Suprapubic skin (tissue), 4 donors: Measurements from ENCODE around the gene NPC1. TPM values are rescaled to one million over a fixed set of nuclear protein-coding genes. Genes with fewer than 3 reads are reported as not detected.
A peak's percentile ranks its signal among the peaks of the same experiment; 100 is the strongest.
"Not testable (repeated sequence)": the region's sequence is repeated elsewhere in the genome, so short reads cannot be mapped to it uniquely, and the experiment has no call there.

Experiments
- DNase-seq, 2 donors: peaks; one replicate each; pipeline ENCODE4 v3.0.0-alpha.2; 2019; ENCODE audit warnings: low spot score in 2 of 2
- H3K27ac ChIP-seq: fragments of 200-600 bp; sonication (generic); one replicate; pipeline ENCODE4 v1.5.1; 2019
- H3K27me3 ChIP-seq: fragments of 200-600 bp; sonication (generic); one replicate; pipeline ENCODE4 v1.5.1; 2019
- H3K36me3 ChIP-seq: fragments of 200-600 bp; sonication (generic); one replicate; pipeline ENCODE4 v1.5.1; 2019
- H3K4me1 ChIP-seq: fragments of 200-600 bp; sonication (generic); one replicate; pipeline ENCODE4 v1.5.1; 2019
- H3K4me3 ChIP-seq: fragments of 200-600 bp; sonication (generic); one replicate; pipeline ENCODE4 v1.5.1; 2019; ENCODE audit warnings: mild to moderate bottlenecking
- H3K9me3 ChIP-seq: fragments of 200-600 bp; sonication (generic); one replicate; pipeline ENCODE4 v1.5.1; 2019
- CTCF ChIP-seq, 2 donors: fragments of 200-600 bp in 1 of 2; fragments of 450-650 bp in 1 of 2; sonication (generic) in 1 of 2; IDR thresholded peaks; one replicate each; pipeline ENCODE4 v1.5.1; 2016 to 2019; ENCODE audit warnings: antibody characterized with exemption in 2 of 2, mild to moderate bottlenecking in 1 of 2, moderate library complexity in 1 of 2
- EP300 ChIP-seq: sonication (generic); formaldehyde crosslinking; IDR thresholded peaks from one replicate; pipeline ENCODE4 v1.6.1; 2017; ENCODE audit warnings: antibody characterized with exemption
- POLR2A ChIP-seq, 2 donors: fragments of 450-650 bp; IDR thresholded peaks; one replicate each; pipeline ENCODE4 v1.6.1; 2017; ENCODE audit warnings: antibody characterized with exemption in 2 of 2, mild to moderate bottlenecking in 2 of 2, moderate library complexity in 2 of 2
- POLR2AphosphoS5 ChIP-seq, 3 donors: sonication (generic); formaldehyde crosslinking; IDR thresholded peaks; one replicate each; pipeline ENCODE4 v1.6.1; 2017; ENCODE audit warnings: antibody characterized with exemption in 3 of 3
- WGBS: methylation state at CpG from one replicate; pipeline ENCODE4 v1.1.5; 2018; 5-methylcytosine and 5-hydroxymethylcytosine counted together
- total RNA-seq, 4 donors: library from RNA; depleted of rRNA; stranded (reverse); fragments of >200 nt; gene quantifications; one replicate each; pipeline ENCODE4 v1.1.0, GENCODE V29; 2016

The NPC1 gene
- total RNA-seq, 4 donors from 2014 or later: 73.5 to 132 (median 90.3) TPM

DNA sequence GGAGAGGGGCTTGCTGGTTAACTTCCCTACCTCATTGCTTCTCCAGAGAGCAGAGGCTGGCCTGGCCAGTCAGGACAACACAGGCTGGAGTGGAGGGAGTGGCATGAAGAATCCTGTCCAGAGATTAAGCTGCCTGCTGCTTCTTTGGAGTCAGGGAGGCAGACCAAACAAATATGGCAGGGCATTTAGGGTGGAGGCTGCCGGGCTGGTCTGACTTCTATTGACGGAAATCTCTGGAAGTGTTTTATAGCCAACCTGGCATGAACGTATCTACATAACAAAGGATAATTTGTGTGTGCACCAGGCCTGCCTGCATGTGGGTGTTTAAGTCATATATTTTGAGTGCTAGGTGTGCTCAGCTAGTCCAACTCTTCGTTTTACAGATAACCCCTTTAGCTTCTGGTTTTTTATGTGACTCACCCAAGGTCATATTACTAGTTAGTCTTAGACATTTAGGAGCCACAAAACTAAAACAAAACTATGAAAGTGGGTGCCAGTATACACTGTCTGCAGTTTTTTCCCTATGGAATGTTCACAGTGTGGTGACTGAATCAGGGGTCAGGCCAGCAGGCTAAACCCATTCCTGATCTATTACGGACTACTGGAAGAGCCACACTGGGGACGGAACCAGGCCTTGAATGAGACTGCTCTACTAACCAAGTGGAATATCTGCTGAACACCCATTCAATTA is 5.5 kb downstream of the NPC1 start:
- TF ChIP-seq POLR2AphosphoS5 (IDR thresholded peaks at IDR 0.05): no peak
- no peak for TF ChIP-seq EP300
- TF ChIP-seq POLR2A (IDR thresholded peaks at IDR 0.05): no peak
- Histone ChIP-seq H3K27ac (peak overlapping the region; percentile 3), H3K27me3 (no peaks in the 10 kb centered on the region), H3K9me3 (no peaks in the 10 kb centered on the region), H3K4me3 (no peak overlapping the region), H3K36me3 (peaks cover 9% of the 10 kb centered on the region), H3K4me1 (peaks cover 50% of the 10 kb centered on the region)
- no peak for DNase-seq
- WGBS: 70% methylated on average over 6 of the region's 6 CpGs

DNA sequence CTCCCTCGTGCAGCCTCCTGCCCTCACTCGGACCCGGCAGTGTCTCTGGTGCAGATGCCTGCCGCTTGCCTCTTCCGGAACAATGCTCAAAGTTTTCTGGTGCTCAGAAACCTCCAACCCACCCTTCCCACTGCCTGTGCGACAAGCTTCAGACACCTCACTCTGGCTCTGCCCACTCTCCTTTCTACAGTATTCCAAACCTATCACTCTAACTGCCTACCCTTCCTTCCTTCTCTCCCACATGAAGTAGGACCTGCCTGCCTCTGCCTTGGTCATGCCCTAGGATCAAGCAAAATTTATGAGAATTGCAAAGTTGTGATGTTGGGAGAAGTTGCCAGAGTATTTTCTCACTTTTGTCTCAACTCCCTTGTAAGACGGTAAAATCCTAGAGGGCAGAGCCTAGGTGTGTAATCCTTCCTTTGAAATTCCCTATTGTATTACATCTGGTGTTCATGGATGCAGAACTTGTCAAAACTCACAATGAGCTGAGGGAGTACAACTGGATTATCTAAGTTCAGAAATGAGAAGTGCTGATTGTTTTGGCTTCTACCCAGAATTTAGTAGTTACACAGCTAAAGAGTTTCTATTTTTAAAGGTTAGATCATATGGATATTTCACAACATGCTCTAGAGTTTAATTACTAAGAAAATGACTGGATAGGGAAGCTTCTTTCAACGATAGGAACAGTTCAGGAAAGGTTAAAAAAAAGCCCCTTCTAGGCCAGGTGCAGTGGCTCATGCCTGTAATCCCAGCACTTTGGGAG is 7.2 kb downstream of the NPC1 start:
- Histone ChIP-seq H3K27ac (no peak overlapping the region), H3K4me1 (peaks cover 41% of the 10 kb centered on the region), H3K4me3 (no peak overlapping the region), H3K9me3 (no peaks in the 10 kb centered on the region), H3K27me3 (no peaks in the 10 kb centered on the region), H3K36me3 (peaks cover 9% of the 10 kb centered on the region)
- no peak for TF ChIP-seq CTCF (IDR thresholded peaks at IDR 0.05)
- TF ChIP-seq POLR2AphosphoS5 (IDR thresholded peaks at IDR 0.05): no peak
- no peak for TF ChIP-seq POLR2A (IDR thresholded peaks at IDR 0.05)
- no peak for TF ChIP-seq EP300
- WGBS: 79% methylated on average over 8 of the region's 8 CpGs
- DNase-seq: no peak

GRCh38 chr18:23578067-23578701 is 8.1 kb downstream of the NPC1 start:
- H3K27me3 ChIP-seq: no peaks in the 10 kb centered on the region
- peaks cover 9% of the 10 kb centered on the region for H3K36me3 ChIP-seq
- TF ChIP-seq CTCF (IDR thresholded peaks at IDR 0.05): no peak
- no peak for TF ChIP-seq POLR2A (IDR thresholded peaks at IDR 0.05)
- TF ChIP-seq POLR2AphosphoS5 (IDR thresholded peaks at IDR 0.05): no peak
- TF ChIP-seq EP300: no peak
- DNase-seq: no peak
- H3K9me3 ChIP-seq: no peaks in the 10 kb centered on the region
- H3K27ac ChIP-seq: no peak overlapping the region
- H3K4me3 ChIP-seq: no peak overlapping the region
- 89% methylated on average over 5 of the region's 6 CpGs for WGBS
- H3K4me1 ChIP-seq: peaks cover 41% of the 10 kb centered on the region

DNA sequence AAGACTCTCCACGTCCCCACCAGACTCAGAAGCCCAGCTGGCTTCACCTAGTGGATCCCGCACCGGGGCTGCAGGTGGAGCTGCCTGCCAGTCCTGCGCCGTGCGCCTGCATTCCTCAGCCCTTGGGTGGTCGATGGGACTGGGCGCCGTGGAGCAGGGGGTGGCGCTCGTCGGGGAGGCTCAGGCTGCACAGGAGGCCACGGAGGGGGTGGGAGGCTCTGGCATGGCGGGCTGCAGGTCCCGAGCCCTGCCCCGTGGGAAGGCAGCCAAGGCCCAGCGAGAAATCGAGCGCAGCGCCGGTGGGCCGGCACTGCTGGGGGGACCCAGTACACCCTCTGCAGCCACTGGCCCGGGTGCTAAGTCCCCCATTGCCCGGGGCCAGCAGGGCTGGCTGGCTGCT is 8.8 kb downstream of the NPC1 start:
- Histone ChIP-seq H3K4me1 (peaks cover 41% of the 10 kb centered on the region), H3K36me3 (peaks cover 13% of the 10 kb centered on the region)
- not testable (repeated sequence) for H3K4me3 ChIP-seq, H3K27ac ChIP-seq, DNase-seq, H3K27me3 ChIP-seq, H3K9me3 ChIP-seq
- 92% methylated on average over 22 of the region's 24 CpGs for WGBS

GRCh38 chr18:23575309-23575651 is 11.0 kb downstream of the NPC1 start:
- Histone ChIP-seq H3K27ac (no peak overlapping the region), H3K4me3 (no peak overlapping the region), H3K9me3 (no peaks in the 10 kb centered on the region), H3K4me1 (peaks cover 30% of the 10 kb centered on the region), H3K36me3 (peaks cover 36% of the 10 kb centered on the region), H3K27me3 (no peaks in the 10 kb centered on the region)
- no peak for TF ChIP-seq POLR2A (IDR thresholded peaks at IDR 0.05)
- no peak for TF ChIP-seq POLR2AphosphoS5 (IDR thresholded peaks at IDR 0.05)
- DNase-seq: no peak
- WGBS: 89% methylated on average over 7 of the region's 7 CpGs

DNA sequence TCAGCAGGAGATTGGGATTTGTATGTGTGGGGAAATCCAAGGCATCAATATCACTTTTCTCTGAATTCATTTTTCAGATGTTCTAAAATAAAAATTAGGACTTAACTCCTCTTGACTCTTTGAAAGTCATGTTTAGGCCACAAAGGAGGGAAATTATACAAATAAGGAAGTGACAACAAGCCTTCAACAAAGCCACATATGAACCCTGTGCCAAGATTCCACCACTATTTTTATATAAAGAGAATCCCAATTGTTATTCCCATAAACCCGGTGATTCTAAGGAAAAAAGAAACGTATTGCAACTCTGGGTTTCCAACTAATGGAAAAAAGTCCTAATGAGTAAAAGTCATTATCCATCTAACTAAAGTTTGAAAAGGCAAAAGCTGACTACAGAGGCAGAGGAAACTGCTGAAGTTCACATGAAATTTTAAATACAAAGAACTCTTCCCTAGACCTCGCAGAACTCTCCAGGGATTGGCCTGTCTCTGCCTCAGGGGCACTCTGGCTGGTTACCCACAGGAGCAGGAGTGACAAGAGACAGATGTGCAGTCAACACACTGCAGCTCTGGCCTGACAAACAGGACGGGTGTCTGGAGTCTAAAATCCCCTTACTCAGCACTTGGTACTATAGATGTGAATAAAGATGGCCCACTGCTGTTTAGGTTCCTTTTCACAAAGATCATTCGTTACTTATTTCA is 11.5 kb downstream of the NPC1 start:
- Histone ChIP-seq H3K9me3 (no peaks in the 10 kb centered on the region), H3K36me3 (peaks cover 38% of the 10 kb centered on the region), H3K27me3 (no peaks in the 10 kb centered on the region), H3K4me1 (peaks cover 25% of the 10 kb centered on the region), H3K27ac (peak overlapping the region; percentile 44), H3K4me3 (no peak overlapping the region)
- TF ChIP-seq POLR2AphosphoS5 (IDR thresholded peaks at IDR 0.05): no peak
- DNase-seq: no peak
- 67% methylated on average over 5 of the region's 5 CpGs for WGBS
